ENCODE measurements around the gene SEC11A.

Gene SEC11A

DNA sequence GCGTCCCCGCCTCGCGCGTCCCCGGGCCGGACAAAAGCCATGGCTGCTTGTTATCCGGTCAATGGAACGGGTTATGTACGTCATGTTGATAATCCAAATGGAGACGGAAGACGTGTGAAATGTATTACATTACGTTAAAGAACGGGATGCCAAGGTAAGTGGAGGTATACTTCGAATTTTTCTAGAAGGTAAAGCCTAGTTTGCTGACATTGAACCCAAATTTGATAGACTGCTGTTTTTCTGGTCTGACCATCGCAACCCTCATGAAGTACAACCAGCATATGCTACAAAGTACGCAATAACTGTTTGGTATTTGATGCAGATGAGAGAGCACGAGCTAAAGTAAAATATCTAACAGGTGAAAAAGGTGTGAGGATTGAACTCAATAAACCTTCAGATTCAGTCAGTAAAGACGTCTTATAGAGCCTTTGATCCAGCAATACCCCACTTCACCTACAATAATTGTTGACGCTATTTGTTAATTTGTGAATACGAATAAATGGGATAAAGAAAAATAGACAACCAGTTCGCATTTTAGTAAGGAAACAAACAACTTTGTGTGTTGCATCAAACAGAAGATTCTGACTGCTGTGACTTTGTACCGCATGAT lies 81.6 kb downstream of the SEC11A start:
- no peak for DNase-seq

DNA sequence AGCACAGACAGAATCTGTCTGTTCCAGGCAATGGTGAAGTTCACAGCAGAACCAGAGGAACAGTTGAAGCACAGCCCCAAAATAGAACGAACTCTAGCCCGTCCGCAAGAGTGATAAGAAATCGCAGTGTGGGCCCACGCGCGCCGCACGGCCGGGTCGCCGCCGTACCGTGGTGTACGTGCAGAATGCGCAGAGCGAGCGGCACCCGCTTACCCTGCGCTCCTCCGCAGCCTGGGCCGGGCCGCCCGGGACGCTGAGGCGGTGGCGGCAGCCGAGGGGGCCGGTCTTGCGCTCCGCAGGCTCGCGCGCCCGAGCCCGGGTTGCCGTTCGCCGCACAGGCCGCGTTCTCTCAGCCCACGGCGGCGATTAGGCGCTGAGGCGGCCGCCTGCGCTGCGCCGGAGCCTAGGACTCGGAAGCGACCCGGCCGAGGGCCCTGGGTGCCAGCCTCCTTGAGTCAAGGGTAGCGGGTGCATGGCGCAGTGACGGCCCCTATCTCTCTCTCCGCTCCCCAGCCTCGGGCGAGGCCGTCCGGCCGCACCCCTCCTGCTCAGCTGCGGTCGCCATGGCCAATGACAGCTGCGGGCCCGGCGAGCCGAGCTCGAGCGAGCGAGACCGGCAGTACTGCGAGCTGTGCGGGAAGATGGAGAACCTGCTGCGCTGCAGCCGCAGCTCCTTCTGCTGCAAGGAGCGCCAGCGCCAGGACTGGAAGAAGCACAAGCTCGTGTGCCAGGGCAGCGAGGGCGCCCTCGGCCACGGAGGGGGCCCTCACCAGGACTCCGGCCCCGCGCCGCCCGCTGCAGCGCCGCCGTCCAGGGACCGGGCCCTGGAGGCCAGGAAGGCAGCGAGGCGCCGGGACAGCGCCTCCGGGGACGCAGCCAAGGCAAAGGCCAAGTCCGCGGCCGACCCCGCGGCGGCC lies 82.4 kb downstream of the SEC11A start:
- DNase-seq = peak; percentile 46

DNA sequence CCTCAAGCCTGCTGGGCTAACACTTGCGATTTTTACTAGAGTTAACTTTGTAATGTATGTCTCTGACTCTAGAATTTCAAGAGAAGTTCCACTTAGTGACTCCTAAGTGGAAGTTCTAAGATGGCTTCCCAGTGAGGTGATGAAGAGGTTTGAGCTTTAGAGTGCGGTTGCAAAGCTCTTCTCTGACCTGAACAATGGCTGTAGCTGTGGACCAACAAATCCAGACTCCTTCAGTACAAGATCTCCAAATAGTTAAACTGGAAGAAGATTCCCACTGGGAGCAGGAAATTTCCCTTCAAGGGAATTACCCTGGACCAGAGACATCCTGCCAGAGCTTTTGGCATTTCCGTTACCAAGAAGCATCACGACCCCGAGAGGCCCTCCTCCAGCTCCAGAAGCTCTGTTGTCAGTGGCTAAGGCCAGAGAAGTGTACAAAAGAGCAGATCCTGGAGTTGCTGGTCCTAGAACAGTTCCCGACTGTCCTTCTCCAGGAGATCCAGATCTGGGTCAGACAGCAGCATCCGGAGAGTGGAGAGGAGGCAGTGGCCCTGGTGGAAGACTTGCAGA lies 84.2 kb downstream of the SEC11A start:
- no peak for DNase-seq

DNA sequence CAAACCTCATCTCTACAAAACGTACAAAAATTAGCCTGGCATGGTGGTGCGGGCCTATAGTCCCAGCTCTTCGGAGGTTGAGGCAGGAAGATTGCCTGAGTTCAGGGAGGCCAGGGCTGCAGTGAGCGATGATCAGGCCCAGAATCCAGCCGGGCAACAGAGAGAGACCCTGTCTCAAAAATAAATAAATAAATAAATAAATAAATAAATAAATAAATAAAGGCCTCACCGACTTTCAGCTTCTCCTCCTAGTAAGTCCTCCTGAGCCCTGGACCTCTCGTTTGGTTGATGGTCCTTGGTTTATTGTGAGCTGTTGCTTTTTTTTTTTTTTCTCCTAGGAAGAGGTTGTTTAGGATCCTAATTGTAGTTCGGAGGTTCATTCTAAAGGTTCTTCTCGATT lies 86.9 kb downstream of the SEC11A start:
- no peak for DNase-seq

DNA sequence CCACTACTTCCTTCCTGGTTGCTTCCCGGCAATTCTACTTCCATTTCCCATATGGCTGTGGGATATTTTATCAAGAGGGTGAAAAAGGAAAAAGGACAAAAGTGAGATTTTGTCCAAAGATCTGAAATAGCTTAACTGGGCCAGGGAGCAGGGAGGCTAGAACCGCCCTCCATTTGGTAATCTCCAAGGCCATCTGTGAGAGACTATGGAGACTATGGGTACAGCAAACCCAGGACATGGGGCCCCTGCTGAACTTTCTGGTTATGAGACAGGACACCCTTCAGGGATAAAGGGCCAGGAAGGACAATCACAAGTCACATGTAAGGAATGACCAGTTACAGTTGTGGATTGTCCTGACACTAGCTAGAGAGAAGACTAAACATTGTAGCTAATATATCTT lies 90.8 kb downstream of the SEC11A start:
- no peak for DNase-seq

DNA sequence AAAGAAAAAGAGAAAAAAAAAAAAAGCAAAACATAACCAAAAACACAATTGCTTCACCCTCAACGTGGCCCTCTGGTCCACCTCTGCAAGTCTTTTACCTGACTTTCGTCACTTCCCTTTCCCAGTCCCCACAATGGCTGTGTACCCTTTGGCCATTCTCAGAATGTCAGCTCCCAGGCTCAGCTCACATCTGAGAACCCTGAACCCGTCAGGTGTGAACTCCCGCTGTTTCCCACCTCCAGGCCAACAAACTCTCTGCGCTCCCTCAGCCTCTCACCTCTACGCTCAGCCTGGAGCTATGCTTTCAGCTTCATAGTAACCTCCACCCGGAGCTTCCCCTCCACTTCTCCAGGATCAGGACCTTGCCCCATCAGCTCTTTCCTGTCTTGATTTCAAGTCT lies 91.6 kb downstream of the SEC11A start:
- DNase-seq = no peak

DNA sequence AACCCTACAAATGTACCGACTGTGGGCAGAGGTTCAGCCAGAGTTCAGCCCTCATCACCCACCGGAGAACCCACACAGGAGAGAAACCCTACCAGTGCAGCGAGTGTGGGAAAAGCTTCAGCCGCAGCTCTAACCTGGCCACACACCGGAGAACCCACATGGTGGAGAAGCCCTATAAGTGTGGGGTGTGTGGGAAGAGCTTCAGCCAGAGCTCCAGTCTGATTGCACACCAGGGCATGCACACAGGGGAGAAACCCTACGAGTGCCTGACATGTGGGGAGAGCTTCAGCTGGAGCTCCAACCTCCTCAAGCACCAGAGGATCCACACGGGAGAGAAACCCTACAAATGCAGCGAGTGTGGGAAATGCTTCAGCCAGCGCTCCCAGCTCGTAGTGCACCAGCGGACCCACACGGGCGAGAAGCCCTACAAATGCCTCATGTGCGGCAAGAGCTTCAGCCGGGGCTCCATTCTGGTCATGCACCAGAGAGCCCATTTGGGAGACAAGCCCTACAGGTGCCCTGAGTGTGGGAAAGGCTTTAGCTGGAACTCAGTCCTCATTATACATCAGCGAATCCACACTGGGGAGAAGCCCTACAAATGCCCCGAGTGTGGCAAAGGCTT lies 94.5 kb downstream of the SEC11A start:
- DNase-seq = no peak

DNA sequence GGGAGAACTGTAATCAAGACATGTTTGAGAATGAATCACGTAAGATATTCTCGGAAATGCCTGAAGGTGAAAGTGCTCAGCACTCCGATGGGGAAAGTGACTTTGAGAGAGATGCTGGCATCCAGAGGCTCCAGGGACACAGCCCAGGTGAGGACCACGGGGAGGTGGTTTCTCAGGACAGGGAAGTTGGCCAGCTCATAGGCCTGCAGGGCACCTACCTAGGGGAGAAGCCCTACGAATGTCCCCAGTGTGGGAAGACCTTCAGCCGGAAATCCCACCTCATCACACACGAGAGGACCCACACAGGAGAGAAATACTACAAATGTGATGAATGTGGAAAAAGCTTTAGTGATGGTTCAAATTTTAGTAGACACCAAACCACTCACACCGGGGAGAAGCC lies 95.3 kb downstream of the SEC11A start:
- DNase-seq = no peak

Data from MV-4-11 (cell line).